IPS-NIHi7 (cell line): ENCODE measurements around the gene ZBTB45.
A peak's percentile ranks its signal among the peaks of the same experiment; 100 is the strongest.

Source experiments
- DNase-seq: peaks from one replicate; pipeline ENCODE4 v3.0.0; 2012; ENCODE audit warnings: mixed read lengths; ENCODE audit errors: extremely low spot score

Gene ZBTB45

GRCh38 chr19:58519355-58520256, at the start of gene ZBTB45:
Gene ZBTB45 (minus strand): TSS chr19:58519810. CDS start chr19:58517673, 2,137 bp downstream.
- DNase-seq, result peak; percentile 84

GRCh38 chr19:58568453-58569130, 49.0 kb upstream of the ZBTB45 start:
- DNase-seq, result no peak

GRCh38 chr19:58566989-58567388, 47.4 kb upstream of the ZBTB45 start:
- DNase-seq, result no peak

- no peak for DNase-seq
These were observed 44.2 kb upstream of the ZBTB45 start for GRCh38 chr19:58563823-58564222.

GRCh38 chr19:58563034-58563573, 43.5 kb upstream of the ZBTB45 start:
- DNase-seq, result peak; percentile 20

GRCh38 chr19:58562122-58563033, 42.8 kb upstream of the ZBTB45 start:
- no peak for DNase-seq

- no peak for DNase-seq
These were observed 41.9 kb upstream of the ZBTB45 start for GRCh38 chr19:58561373-58562121.

- no peak for DNase-seq
These were observed 41.3 kb upstream of the ZBTB45 start for GRCh38 chr19:58560921-58561320.

- no peak for DNase-seq
These were observed 40.6 kb upstream of the ZBTB45 start for GRCh38 chr19:58560007-58560887.

- peak; percentile 94 for DNase-seq
These were observed 39.8 kb upstream of the ZBTB45 start for GRCh38 chr19:58559275-58560006.

- peak; percentile 93 for DNase-seq
These were observed 39.1 kb upstream of the ZBTB45 start for GRCh38 chr19:58558623-58559274.

- no peak for DNase-seq
These were observed 38.5 kb upstream of the ZBTB45 start, which contains the start of gene UBE2M for GRCh38 chr19:58558066-58558622. Gene UBE2M (minus strand): TSS chr19:58558611. CDS start chr19:58558381, 230 bp downstream.

- DNase-seq, result no peak
These were observed 37.8 kb upstream of the ZBTB45 start for GRCh38 chr19:58557221-58558065.

GRCh38 chr19:58556622-58557220, 37.1 kb upstream of the ZBTB45 start:
- no peak for DNase-seq

- no peak for DNase-seq
These were observed 36.5 kb upstream of the ZBTB45 start for GRCh38 chr19:58555920-58556621.

GRCh38 chr19:58555369-58555885, 35.8 kb upstream of the ZBTB45 start:
- DNase-seq, result no peak
